ENCODE results near the gene CWF19L1.
A peak's percentile ranks its signal among the peaks of the same experiment; 100 is the strongest.

CWF19L1 gene

GRCh38 chr10:100248820-100249219, 18.6 kb downstream of the CWF19L1 start:
- no peak for DNase-seq (ENCODE audit: low read depth)

GRCh38 chr10:100245484-100246220, 21.8 kb downstream of the CWF19L1 start:
- DNase-seq (ENCODE audit: low read depth) = no peak

- no peak for DNase-seq (ENCODE audit: low read depth)
These were observed 27.6 kb downstream of the CWF19L1 start for GRCh38 chr10:100239851-100240250.

- no peak for DNase-seq (ENCODE audit: low read depth)
These were observed 29.0 kb downstream of the CWF19L1 start for GRCh38 chr10:100238429-100238828.

- DNase-seq (ENCODE audit: low read depth) = no peak
These were observed 35.3 kb downstream of the CWF19L1 start for GRCh38 chr10:100232101-100232500.

GRCh38 chr10:100229819-100230422, 37.5 kb downstream of the CWF19L1 start:
- no peak for DNase-seq (ENCODE audit: low read depth)

- DNase-seq (ENCODE audit: low read depth) = no peak
These were observed 43.6 kb downstream of the CWF19L1 start for GRCh38 chr10:100223879-100224278.

GRCh38 chr10:100222529-100222928, 44.9 kb downstream of the CWF19L1 start:
- no peak for DNase-seq (ENCODE audit: low read depth)

GRCh38 chr10:100216006-100216405, 51.4 kb downstream of the CWF19L1 start:
- DNase-seq (ENCODE audit: low read depth) = no peak

GRCh38 chr10:100209303-100209702, 58.1 kb downstream of the CWF19L1 start:
- DNase-seq (ENCODE audit: low read depth) = no peak

- DNase-seq (ENCODE audit: low read depth) = no peak
These were observed 59.2 kb downstream of the CWF19L1 start for GRCh38 chr10:100208276-100208675.

GRCh38 chr10:100204370-100204769, 63.1 kb downstream of the CWF19L1 start:
- DNase-seq (ENCODE audit: low read depth) = no peak

- no peak for DNase-seq (ENCODE audit: low read depth)
These were observed 65.9 kb downstream of the CWF19L1 start for GRCh38 chr10:100201549-100201948.

GRCh38 chr10:100194711-100195110, 72.7 kb downstream of the CWF19L1 start:
- no peak for DNase-seq (ENCODE audit: low read depth)

- no peak for DNase-seq (ENCODE audit: low read depth)
These were observed 75.1 kb downstream of the CWF19L1 start for GRCh38 chr10:100192350-100192749.

- DNase-seq (ENCODE audit: low read depth) = no peak
These were observed 80.9 kb downstream of the CWF19L1 start for GRCh38 chr10:100186253-100187212.

GRCh38 chr10:100185364-100186252, 81.8 kb downstream of the CWF19L1 start, which contains the start of gene ERLIN1:
ERLIN1 (minus strand) TSS chr10:100186029; CDS start chr10:100185626, 403 bp downstream.
- peak; percentile 57 for DNase-seq (ENCODE audit: low read depth)

GRCh38 chr10:100184840-100185239, 82.6 kb downstream of the CWF19L1 start:
- no peak for DNase-seq (ENCODE audit: low read depth)

- DNase-seq (ENCODE audit: low read depth) = no peak
These were observed 83.0 kb downstream of the CWF19L1 start for GRCh38 chr10:100184426-100184825.

- no peak for DNase-seq (ENCODE audit: low read depth)
These were observed 84.0 kb downstream of the CWF19L1 start for GRCh38 chr10:100183481-100183880.

- no peak for DNase-seq (ENCODE audit: low read depth)
These were observed 84.5 kb downstream of the CWF19L1 start for GRCh38 chr10:100182908-100183307.

All from GM04503 (cell line).